MM.1S (cell line): ENCODE measurements around the gene SEMA4D.

Experiments used
- CTCF ChIP-seq: fragments of 300-600 bp; sonication (generic); IDR thresholded peaks from 2 replicates; pipeline ENCODE4 v1.5.1; 2016; ENCODE audit warnings: antibody characterized with exemption, low read length, mixed read lengths
- EZH2 ChIP-seq: fragments of 300-600 bp; sonication (generic); optimal IDR thresholded peaks from 2 replicates; pipeline ENCODE3; 2017; ENCODE audit warnings: low read depth, mild to moderate bottlenecking, antibody characterized with exemption, low read length, mixed read lengths
- EZH2phosphoT487 ChIP-seq: fragments of 300-600 bp; sonication (generic); IDR thresholded peaks from 2 replicates; pipeline ENCODE4 v1.6.1; 2018; ENCODE audit warnings: antibody characterized with exemption, low read length

DNA sequence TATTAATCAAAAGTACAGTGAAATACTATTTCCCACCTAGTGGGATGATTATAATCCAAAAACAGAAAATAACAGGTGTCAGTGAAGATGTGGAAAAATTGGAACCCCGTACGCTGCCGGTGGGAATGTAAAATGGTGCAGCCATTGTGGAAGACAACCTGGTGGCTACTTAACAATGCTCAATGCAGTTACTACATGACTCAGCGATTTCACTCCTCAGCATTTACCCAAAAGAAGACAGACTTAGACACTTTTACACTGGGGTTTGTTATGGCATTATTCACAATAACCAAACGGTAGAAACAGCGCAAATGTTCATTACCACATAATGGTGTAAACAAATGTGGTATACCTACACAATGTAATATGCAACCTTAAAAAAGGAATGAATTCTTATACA lies 155.7 kb downstream of the SEMA4D start:
- TF ChIP-seq CTCF (no peak), EZH2 (no peak), EZH2phosphoT487 (no peak)
